ENCODE measurements around the gene RANBP2.

GRCh38 chr2:108701208-108701607, 18.1 kb upstream of the RANBP2 start:
- TF ChIP-seq EP300 (IDR thresholded peaks at IDR 0.05; ENCODE audit: borderline replicate concordance) (no peak), NFIC (IDR thresholded peaks at IDR 0.05) (no peak), MAX (IDR thresholded peaks at IDR 0.05) (no peak), REST (IDR thresholded peaks at IDR 0.05; ENCODE audit: low read depth) (no peak), TEAD4 (IDR thresholded peaks at IDR 0.05) (no peak), CREB1 (IDR thresholded peaks at IDR 0.05; ENCODE audit: low read depth) (no peak), TAF1 (IDR thresholded peaks at IDR 0.05; ENCODE audit: low read depth) (no peak), YY1 (IDR thresholded peaks at IDR 0.05; ENCODE audit: low read depth) (no peak), RAD21 (IDR thresholded peaks at IDR 0.05; ENCODE audit: low read depth) (no peak), CEBPB (IDR thresholded peaks at IDR 0.05) (no peak), FOXM1 (IDR thresholded peaks at IDR 0.05; ENCODE audit: borderline replicate concordance, low read depth) (no peak)

Data from Ishikawa (cell line).